H9 (cell line): ENCODE measurements around the gene DMWD. TPM values are rescaled to one million over a fixed set of nuclear protein-coding genes. Genes with fewer than 3 reads are reported as not detected.

Source experiments
- DNase-seq: peaks from one replicate; pipeline ENCODE4 v3.0.0-alpha.2; 2017
- H2AFZ ChIP-seq: one replicate; pipeline ENCODE4 v1.6.1; 2013; ENCODE audit warnings: mild to moderate bottlenecking, low read length, control low read depth, moderate library complexity
- H2AK5ac ChIP-seq: 2 replicates; pipeline ENCODE4 v1.6.1; 2013; ENCODE audit warnings: low read length, control low read depth, mixed read lengths; ENCODE audit not compliant: insufficient read length
- H2BK120ac ChIP-seq: one replicate; pipeline ENCODE4 v1.6.1; 2013; ENCODE audit warnings: low read depth, mild to moderate bottlenecking, low read length, control low read depth, inconsistent platforms; ENCODE audit not compliant: poor library complexity, severe bottlenecking
- H2BK12ac ChIP-seq: 2 replicates; pipeline ENCODE4 v1.6.1; 2013; ENCODE audit warnings: low read length, control low read depth, mixed read lengths, low read depth; ENCODE audit not compliant: insufficient read length
- H2BK15ac ChIP-seq: 2 replicates; pipeline ENCODE4 v1.6.1; 2013; ENCODE audit warnings: low read depth, low read length, control low read depth
- H2BK20ac ChIP-seq: one replicate; pipeline ENCODE4 v1.6.1; 2013; ENCODE audit warnings: low read depth, mild to moderate bottlenecking, low read length, control low read depth, inconsistent platforms; ENCODE audit not compliant: poor library complexity, severe bottlenecking
- H2BK5ac ChIP-seq: 2 replicates; pipeline ENCODE4 v1.6.1; 2013; ENCODE audit warnings: low read length, control low read depth, mixed read lengths; ENCODE audit not compliant: insufficient read length
- H3K14ac ChIP-seq: 2 replicates; pipeline ENCODE4 v1.6.1; 2013; ENCODE audit warnings: low read length, control low read depth; ENCODE audit not compliant: insufficient read depth
- H3K18ac ChIP-seq: 2 replicates; pipeline ENCODE4 v1.6.1; 2013; ENCODE audit warnings: low read depth, mild to moderate bottlenecking, mixed read lengths, low read length, control low read depth; ENCODE audit not compliant: insufficient read length
- H3K23ac ChIP-seq: 2 replicates; pipeline ENCODE4 v1.6.1; 2013; ENCODE audit warnings: low read length, control low read depth, mixed read lengths, low read depth; ENCODE audit not compliant: insufficient read length
- H3K23me2 ChIP-seq: 2 replicates; pipeline ENCODE4 v1.6.1; 2013; ENCODE audit warnings: low read depth, mild to moderate bottlenecking, mixed read lengths, low read length, control low read depth; ENCODE audit not compliant: insufficient read length, poor library complexity, severe bottlenecking
- H3K27ac ChIP-seq: 2 replicates; pipeline ENCODE4 v1.5.1; 2013; ENCODE audit warnings: low read length, control low read depth, mixed read lengths, low read depth; ENCODE audit not compliant: insufficient read length
- H3K27me3 ChIP-seq: 2 replicates; pipeline ENCODE4 v1.6.1; 2013; ENCODE audit warnings: low read length, control low read depth, inconsistent platforms; ENCODE audit not compliant: insufficient read depth
- H3K4ac ChIP-seq: 2 replicates; pipeline ENCODE4 v1.6.1; 2013; ENCODE audit warnings: low read depth, mild to moderate bottlenecking, control low read depth, inconsistent platforms, low read length, moderate library complexity
- H3K4me1 ChIP-seq: 2 replicates; pipeline ENCODE4 v1.6.1; 2013; ENCODE audit warnings: low read length, control low read depth, inconsistent platforms; ENCODE audit not compliant: insufficient read depth
- H3K4me2 ChIP-seq: 2 replicates; pipeline ENCODE4 v1.6.1; 2013; ENCODE audit warnings: low read length, control low read depth, mixed read lengths; ENCODE audit not compliant: insufficient read length, insufficient read depth
- H3K56ac ChIP-seq: 2 replicates; pipeline ENCODE4 v1.6.1; 2013; ENCODE audit warnings: low read depth, mild to moderate bottlenecking, mixed read lengths, low read length, control low read depth; ENCODE audit not compliant: insufficient read length
- H3K79me1 ChIP-seq: 2 replicates; pipeline ENCODE4 v1.6.1; 2013; ENCODE audit warnings: low read depth, mild to moderate bottlenecking, moderate library complexity, low read length, control low read depth, inconsistent platforms; ENCODE audit not compliant: insufficient read depth, poor library complexity, severe bottlenecking
- H3K79me2 ChIP-seq: 2 replicates; pipeline ENCODE4 v1.6.1; 2013; ENCODE audit warnings: low read length, control low read depth, inconsistent platforms; ENCODE audit not compliant: insufficient read depth
- H3K9ac ChIP-seq: 2 replicates; pipeline ENCODE4 v1.6.1; 2013; ENCODE audit warnings: low read length, control low read depth, mixed read lengths; ENCODE audit not compliant: insufficient read length; ENCODE audit errors: extremely low read depth
- H3K9me3 ChIP-seq: one replicate; pipeline ENCODE4 v1.6.1; 2013; ENCODE audit warnings: low read depth, low read length, inconsistent platforms; ENCODE audit not compliant: control insufficient read depth
- H3T11ph ChIP-seq: one replicate; pipeline ENCODE4 v1.6.1; 2013; ENCODE audit warnings: mild to moderate bottlenecking, low read length, control low read depth, inconsistent platforms
- H4K20me1 ChIP-seq: one replicate; pipeline ENCODE4 v1.6.1; 2013; ENCODE audit not compliant: control insufficient read depth, insufficient read length, insufficient read depth
- H4K5ac ChIP-seq: 2 replicates; pipeline ENCODE4 v1.6.1; 2013; ENCODE audit warnings: low read depth, mild to moderate bottlenecking, mixed read lengths, low read length, control low read depth; ENCODE audit not compliant: insufficient read length
- H4K8ac ChIP-seq: replicated peaks from 2 replicates; pipeline ENCODE4 v1.6.1; 2013; ENCODE audit warnings: low read length, control low read depth, mixed read lengths, low read depth; ENCODE audit not compliant: insufficient read length
- H4K91ac ChIP-seq: 2 replicates; pipeline ENCODE4 v1.6.1; 2013; ENCODE audit warnings: low read depth, mild to moderate bottlenecking, moderate library complexity, mixed read lengths, low read length, control low read depth; ENCODE audit not compliant: insufficient read length
- H3K27ac Mint-ChIP-seq, 3 experiments: 2 replicates in 2 of 3; 3 replicates in 1 of 3; pipeline ENCODE4 v1.8.0; 2020 to 2021; ENCODE audit warnings: mixed read lengths in 3 of 3, mild to moderate bottlenecking in 1 of 3, moderate library complexity in 1 of 3
- H3K27me3 Mint-ChIP-seq: 2 replicates; pipeline ENCODE4 v1.8.0; 2021; ENCODE audit warnings: low read depth, mild to moderate bottlenecking, moderate library complexity, mixed read lengths
- H3K36me3 Mint-ChIP-seq, 3 experiments: 2 replicates in 2 of 3; 3 replicates in 1 of 3; pipeline ENCODE4 v1.8.0; 2020 to 2021; ENCODE audit warnings: low read depth in 3 of 3, mixed read lengths in 3 of 3; ENCODE audit not compliant: insufficient read depth in 1 of 3
- H3K4me1 Mint-ChIP-seq, 2 experiments: 2 replicates each; pipeline ENCODE4 v1.8.0; 2020; ENCODE audit warnings: mixed read lengths in 2 of 2
- H3K4me3 Mint-ChIP-seq, 2 experiments: 2 replicates in 1 of 2; 3 replicates in 1 of 2; pipeline ENCODE4 v1.8.0; 2020 to 2021; ENCODE audit warnings: mild to moderate bottlenecking in 2 of 2, mixed read lengths in 2 of 2, moderate library complexity in 1 of 2
- H3K9me3 Mint-ChIP-seq, 2 experiments: 2 replicates in 1 of 2; 3 replicates in 1 of 2; pipeline ENCODE4 v1.8.0; 2020; ENCODE audit warnings: mild to moderate bottlenecking in 2 of 2, mixed read lengths in 2 of 2, moderate library complexity in 1 of 2
- CTCF ChIP-seq: fragments of 200-600 bp; sonication (generic); conservative IDR thresholded peaks from 3 replicates; pipeline ENCODE4 v1.8.0; 2021; ENCODE audit warnings: antibody characterized with exemption, mild to moderate bottlenecking
- WGBS: extraction: QIAGEN DNeasy Blood & Tissue Kit; methylation state at CpG from one replicate; pipeline ENCODE4 v1.1.7; 2013; ENCODE audit warnings: missing lambda C conversion rate, low lambda C conversion rate, mixed read lengths; ENCODE audit not compliant: insufficient read length; ENCODE audit errors: extremely low coverage; 5-methylcytosine and 5-hydroxymethylcytosine counted together
- total RNA-seq: library from RNA; stranded (reverse); gene quantifications from 2 replicates; pipeline ENCODE4 v1.2.1, GENCODE V29; 2021

DMWD gene
- total RNA-seq, 1 experiment from 2014 or later: 75.1 TPM

GRCh38 chr19:45825917-45826893 lies 33.6 kb upstream of the DMWD start:
- Mint-ChIP-seq H3K27ac (no peak overlapping the region; a peak in 2 of 7 replicates), H3K27me3 (no peaks in the 10 kb centered on the region), H3K9me3 (no peaks in the 10 kb centered on the region), H3K4me3 (no peak overlapping the region), H3K4me1 (peaks cover 0 to 3% of the 10 kb centered on the region in 2 experiments; a peak in 2 of 4 replicates), H3K36me3 (peaks cover 61 to 98% (median 94%) of the 10 kb centered on the region in 3 experiments)
- Histone ChIP-seq H3K27me3 (no peaks in the 10 kb centered on the region), H2BK5ac (no peak overlapping the region), H2BK20ac (no peak overlapping the region), H3K4me1 (no peaks in the 10 kb centered on the region), H4K20me1 (no peaks in the 10 kb centered on the region), H4K5ac (no peak overlapping the region), H3K14ac (no peak overlapping the region), H3K4ac (no peak overlapping the region), H2BK15ac (no peak overlapping the region), H3K27ac (no peak overlapping the region), H3K18ac (no peak overlapping the region), H3K23me2 (no peaks in the 10 kb centered on the region), H2BK120ac (no peak overlapping the region), H2AK5ac (no peak overlapping the region), H2AFZ (no peak overlapping the region), H3K23ac (no peak overlapping the region), H3K79me1 (no peaks in the 10 kb centered on the region), H3K79me2 (no peaks in the 10 kb centered on the region), H3K9me3 (no peaks in the 10 kb centered on the region), H3K4me2 (no peak overlapping the region), H4K91ac (no peak overlapping the region), H3K9ac (no peak overlapping the region), H3K56ac (no peak overlapping the region), H3T11ph (no peak overlapping the region), H2BK12ac (no peak overlapping the region), H4K8ac (no peak overlapping the region)
- no CpG with 5 or more reads among the region's 22 CpGs for WGBS
- TF ChIP-seq CTCF: no peak
- DNase-seq: no peak
